Panc1 (cell line): Measurements from ENCODE around the gene MYO6.
A peak's percentile ranks its signal among the peaks of the same experiment; 100 is the strongest.

Source experiments
- CTCF ChIP-seq: fragments of 450-650 bp; IDR thresholded peaks from 2 replicates; pipeline ENCODE4 v1.5.1; 2017; ENCODE audit warnings: mild to moderate bottlenecking
- POLR2AphosphoS5 ChIP-seq: IDR thresholded peaks from 2 replicates; pipeline ENCODE4 v1.6.1; 2012; ENCODE audit warnings: mild to moderate bottlenecking, low read depth, low read length, moderate library complexity

- peak; percentile 86 for TF ChIP-seq CTCF
- no peak for TF ChIP-seq POLR2AphosphoS5
Observed at GRCh38 chr6:75934643-75935472, 185.8 kb downstream of the MYO6 start.
